Osteoblast (primary cell): ENCODE results near the gene MTARC2. TPM values are rescaled to one million over a fixed set of nuclear protein-coding genes. Genes with fewer than 3 reads are reported as not detected.
"Not testable (repeated sequence)": the region's sequence is repeated elsewhere in the genome, so short reads cannot be mapped to it uniquely, and the experiment has no call there.

Source experiments
- DNase-seq: peaks from one replicate; pipeline ENCODE4 v3.0.0; 2011; ENCODE audit warnings: low spot score, mixed read lengths; ENCODE audit not compliant: insufficient read length; ENCODE audit errors: missing footprints
- H2AFZ ChIP-seq: 2 replicates; pipeline ENCODE4 v1.6.0; 2011; ENCODE audit warnings: mild to moderate bottlenecking, low read length
- H3K27ac ChIP-seq: 2 replicates; pipeline ENCODE4 v1.5.1; 2011; ENCODE audit warnings: mild to moderate bottlenecking, low read depth, low read length, moderate library complexity
- H3K27me3 ChIP-seq: 2 replicates; pipeline ENCODE4 v1.6.0; 2012; ENCODE audit warnings: mild to moderate bottlenecking, control low read depth, inconsistent platforms, low read length, moderate library complexity; ENCODE audit not compliant: insufficient read depth
- H3K36me3 ChIP-seq: 2 replicates; pipeline ENCODE4 v1.5.1; 2011; ENCODE audit warnings: mild to moderate bottlenecking, low read length, control low read depth, moderate library complexity; ENCODE audit not compliant: insufficient read depth
- H3K4me1 ChIP-seq: 2 replicates; pipeline ENCODE4 v1.5.1; 2011; ENCODE audit warnings: mild to moderate bottlenecking, low read length, control low read depth, moderate library complexity; ENCODE audit not compliant: insufficient read depth
- H3K4me2 ChIP-seq: 2 replicates; pipeline ENCODE4 v1.6.0; 2011; ENCODE audit warnings: mild to moderate bottlenecking, low read length; ENCODE audit not compliant: insufficient read depth
- H3K4me3 ChIP-seq: fragments of 200-600 bp; sonication (generic); 3 replicates; pipeline ENCODE4 v1.5.1; 2012; ENCODE audit warnings: mild to moderate bottlenecking, low read length, inconsistent platforms; ENCODE audit not compliant: insufficient read depth
- H3K79me2 ChIP-seq: 2 replicates; pipeline ENCODE4 v1.6.0; 2012; ENCODE audit warnings: mild to moderate bottlenecking, low read length, control low read depth, inconsistent platforms; ENCODE audit not compliant: insufficient read depth
- H3K9me3 ChIP-seq: 2 replicates; pipeline ENCODE4 v1.5.1; 2011; ENCODE audit warnings: low read depth, low read length, control low read depth
- H4K20me1 ChIP-seq: 2 replicates; pipeline ENCODE4 v1.6.0; 2012; ENCODE audit warnings: mild to moderate bottlenecking, low read length, control low read depth; ENCODE audit not compliant: insufficient read depth
- CTCF ChIP-seq: IDR thresholded peaks from 2 replicates; pipeline ENCODE4 v1.5.1; 2011; ENCODE audit warnings: mild to moderate bottlenecking, low read depth, low read length, moderate library complexity; ENCODE audit errors: extremely low read depth
- total RNA-seq: library from RNA; depleted of rRNA; stranded (reverse); fragments of >200 nt; gene quantifications from 2 replicates; pipeline ENCODE4 v1.2.3, GENCODE V29; 2012

Gene MTARC2
- total RNA-seq, 1 donor: 9.4 TPM

GRCh38 chr1:220732621-220733020 lies 15.5 kb upstream of the MTARC2 start:
- TF ChIP-seq CTCF: no peak
- Histone ChIP-seq H3K36me3 (no peaks in the 10 kb centered on the region), H3K27me3 (no peaks in the 10 kb centered on the region), H3K4me2 (peak overlapping the region; percentile 78), H3K27ac (no peak overlapping the region), H3K4me3 (peak overlapping the region; percentile 63), H3K4me1 (peaks cover 25% of the 10 kb centered on the region), H4K20me1 (no peaks in the 10 kb centered on the region), H3K9me3 (no peaks in the 10 kb centered on the region), H2AFZ (peak overlapping the region; percentile 86), H3K79me2 (no peaks in the 10 kb centered on the region)
- DNase-seq: no peak

- no peaks in the 10 kb centered on the region for H3K79me2 ChIP-seq
- H3K27me3 ChIP-seq: no peaks in the 10 kb centered on the region
- no peaks in the 10 kb centered on the region for H3K9me3 ChIP-seq
- peak; percentile 94 for DNase-seq
- H2AFZ ChIP-seq: peak overlapping the region; percentile 79
- peaks cover 25% of the 10 kb centered on the region for H3K4me1 ChIP-seq
- peak overlapping the region; percentile 78 for H3K4me2 ChIP-seq
- peak overlapping the region; percentile 63 for H3K4me3 ChIP-seq
- peak overlapping the region; percentile 47 for H3K27ac ChIP-seq
- no peaks in the 10 kb centered on the region for H4K20me1 ChIP-seq
- TF ChIP-seq CTCF: peak; percentile 95
- no peaks in the 10 kb centered on the region for H3K36me3 ChIP-seq
Observed at GRCh38 chr1:220733086-220733601, 15.0 kb upstream of the MTARC2 start.

- peak overlapping the region; percentile 67 for H2AFZ ChIP-seq
- H3K9me3 ChIP-seq: no peaks in the 10 kb centered on the region
- H3K4me2 ChIP-seq: peak overlapping the region; percentile 12
- H4K20me1 ChIP-seq: no peaks in the 10 kb centered on the region
- peak; percentile 55 for DNase-seq
- TF ChIP-seq CTCF: no peak
- H3K27me3 ChIP-seq: no peaks in the 10 kb centered on the region
- H3K79me2 ChIP-seq: no peaks in the 10 kb centered on the region
- peaks cover 25% of the 10 kb centered on the region for H3K4me1 ChIP-seq
- H3K27ac ChIP-seq: no peak overlapping the region
- no peak overlapping the region for H3K4me3 ChIP-seq
- no peaks in the 10 kb centered on the region for H3K36me3 ChIP-seq
Observed at GRCh38 chr1:220734571-220735326, 13.4 kb upstream of the MTARC2 start.

GRCh38 chr1:220736283-220736682 lies 11.8 kb upstream of the MTARC2 start:
- H2AFZ ChIP-seq, H3K27me3 ChIP-seq, H3K27ac ChIP-seq: not testable (repeated sequence)

More at GRCh38 chr1:220736283-220736682, 11.8 kb upstream of the MTARC2 start:
- H4K20me1 ChIP-seq, DNase-seq, H3K79me2 ChIP-seq, H3K36me3 ChIP-seq, H3K9me3 ChIP-seq, H3K4me2 ChIP-seq, H3K4me3 ChIP-seq: not testable (repeated sequence)
- H3K4me1 ChIP-seq: peaks cover 25% of the 10 kb centered on the region
